Measurements from ENCODE around the gene TRABD2B.

- TF ChIP-seq, protein P1, sequence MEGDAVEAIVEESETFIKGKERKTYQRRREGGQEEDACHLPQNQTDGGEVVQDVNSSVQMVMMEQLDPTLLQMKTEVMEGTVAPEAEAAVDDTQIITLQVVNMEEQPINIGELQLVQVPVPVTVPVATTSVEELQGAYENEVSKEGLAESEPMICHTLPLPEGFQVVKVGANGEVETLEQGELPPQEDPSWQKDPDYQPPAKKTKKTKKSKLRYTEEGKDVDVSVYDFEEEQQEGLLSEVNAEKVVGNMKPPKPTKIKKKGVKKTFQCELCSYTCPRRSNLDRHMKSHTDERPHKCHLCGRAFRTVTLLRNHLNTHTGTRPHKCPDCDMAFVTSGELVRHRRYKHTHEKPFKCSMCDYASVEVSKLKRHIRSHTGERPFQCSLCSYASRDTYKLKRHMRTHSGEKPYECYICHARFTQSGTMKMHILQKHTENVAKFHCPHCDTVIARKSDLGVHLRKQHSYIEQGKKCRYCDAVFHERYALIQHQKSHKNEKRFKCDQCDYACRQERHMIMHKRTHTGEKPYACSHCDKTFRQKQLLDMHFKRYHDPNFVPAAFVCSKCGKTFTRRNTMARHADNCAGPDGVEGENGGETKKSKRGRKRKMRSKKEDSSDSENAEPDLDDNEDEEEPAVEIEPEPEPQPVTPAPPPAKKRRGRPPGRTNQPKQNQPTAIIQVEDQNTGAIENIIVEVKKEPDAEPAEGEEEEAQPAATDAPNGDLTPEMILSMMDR (IDR thresholded peaks at IDR 0.05) = no peak
- no peak for TF ChIP-seq EP300 (IDR thresholded peaks at IDR 0.05)
Observed at GRCh38 chr1:47711848-47712492, 285.2 kb downstream of the TRABD2B start.
